Activated CD8-positive, alpha-beta T cell treated with anti-CD3 and anti-CD28 coated beads for 36 hours (primary cell): ENCODE measurements around the gene PAWR. TPM values are rescaled to one million over a fixed set of nuclear protein-coding genes. Genes with fewer than 3 reads are reported as not detected.

ENCODE experiments used
- ATAC-seq: fragments of 200-7000 bp; cut with Tn5 transposase; one replicate; pipeline ENCODE4 v1.10.0; 2021; ENCODE audit warnings: mild to moderate bottlenecking, moderate library complexity
- CTCF ChIA-PET: fragments of 350-600 bp; sonication (Branson Sonifier 250); formaldehyde crosslinking; loops from one replicate; lab custom pipeline; 2021; ENCODE audit warnings: antibody characterized with exemption; lab: Charles Lee
- POLR2A ChIA-PET: fragments of 350-600 bp; sonication (Branson Sonifier 250); formaldehyde crosslinking; loops from one replicate; lab custom pipeline; 2021; ENCODE audit warnings: antibody characterized with exemption; lab: Charles Lee
- DNase-seq: peaks from one replicate; pipeline ENCODE4 v3.0.0-alpha.2; 2020
- H3K27ac Mint-ChIP-seq: one replicate; pipeline ENCODE4 v1.8.0; 2021; ENCODE audit warnings: mild to moderate bottlenecking, mixed read lengths
- H3K27me3 Mint-ChIP-seq: one replicate; pipeline ENCODE4 v1.8.0; 2021; ENCODE audit warnings: mixed read lengths
- H3K36me3 Mint-ChIP-seq: one replicate; pipeline ENCODE4 v1.8.0; 2021; ENCODE audit warnings: low read depth, mixed read lengths
- H3K4me1 Mint-ChIP-seq: one replicate; pipeline ENCODE4 v1.8.0; 2021; ENCODE audit warnings: low read depth, mixed read lengths
- H3K4me3 Mint-ChIP-seq: one replicate; pipeline ENCODE4 v1.8.0; 2021; ENCODE audit warnings: mild to moderate bottlenecking, moderate library complexity, mixed read lengths
- H3K9me3 Mint-ChIP-seq: one replicate; pipeline ENCODE4 v1.8.0; 2021; ENCODE audit warnings: mixed read lengths
- CTCF ChIP-seq: fragments of 200-600 bp; IDR thresholded peaks from one replicate; pipeline ENCODE4 v1.8.0; 2022; ENCODE audit warnings: antibody characterized with exemption, mild to moderate bottlenecking
- intact Hi-C: fragments of 100-400 bp; cut with micrococcal nuclease; formaldehyde crosslinking; loops from one replicate; pipeline ENCODE4 v1.10.0; 2022
- total RNA-seq, 2 experiments: library from RNA; stranded (reverse); gene quantifications; one replicate each; pipeline ENCODE4 v1.2.3, GENCODE V29; 2021

PAWR gene
- total RNA-seq, 2 experiments from 2014 or later = 5.5 to 5.8 TPM

- Mint-ChIP-seq H3K36me3 (no peaks in the 10 kb centered on the region), H3K27me3 (no peaks in the 10 kb centered on the region), H3K27ac (no peak overlapping the region), H3K9me3 (no peaks in the 10 kb centered on the region), H3K4me3 (no peak overlapping the region), H3K4me1 (no peaks in the 10 kb centered on the region)
- DNase-seq (no peak), ATAC-seq (no peak)
- CTCF ChIA-PET = no interaction called here
- intact Hi-C loops = no loop called here
- no peak for TF ChIP-seq CTCF
- POLR2A ChIA-PET = no interaction called here
These were observed 130.4 kb downstream of the PAWR start for GRCh38 chr12:79560225-79560889.

- CTCF ChIA-PET = no interaction called here
- Mint-ChIP-seq H3K4me1 (no peaks in the 10 kb centered on the region), H3K36me3 (no peaks in the 10 kb centered on the region), H3K27me3 (no peaks in the 10 kb centered on the region), H3K4me3 (no peak overlapping the region), H3K27ac (no peak overlapping the region), H3K9me3 (no peaks in the 10 kb centered on the region)
- POLR2A ChIA-PET = no interaction called here
- no peak for TF ChIP-seq CTCF
- ATAC-seq (no peak), DNase-seq (no peak)
- intact Hi-C loops = no loop called here
These were observed 131.2 kb downstream of the PAWR start for GRCh38 chr12:79559591-79559990.

GRCh38 chr12:79558924-79559469 is 131.8 kb downstream of the PAWR start:
- no peak for ATAC-seq
- intact Hi-C loops = no loop called here
- TF ChIP-seq CTCF = no peak
- DNase-seq = no peak
- no peak overlapping the region for H3K4me3 Mint-ChIP-seq
- H3K27ac Mint-ChIP-seq = no peak overlapping the region
- no peaks in the 10 kb centered on the region for H3K27me3 Mint-ChIP-seq
- ChIA-PET CTCF (no interaction called here), POLR2A (no interaction called here)
- no peaks in the 10 kb centered on the region for H3K36me3 Mint-ChIP-seq
- no peaks in the 10 kb centered on the region for H3K4me1 Mint-ChIP-seq
- no peaks in the 10 kb centered on the region for H3K9me3 Mint-ChIP-seq

- ATAC-seq = no peak
These were observed 133.0 kb downstream of the PAWR start for GRCh38 chr12:79557690-79558315.

More at GRCh38 chr12:79557690-79558315, 133.0 kb downstream of the PAWR start:
- intact Hi-C loops = no loop called here
- POLR2A ChIA-PET = no interaction called here
- no peak for DNase-seq
- Mint-ChIP-seq H3K4me3 (no peak overlapping the region), H3K36me3 (no peaks in the 10 kb centered on the region), H3K27me3 (no peaks in the 10 kb centered on the region), H3K27ac (no peak overlapping the region), H3K4me1 (no peaks in the 10 kb centered on the region), H3K9me3 (no peaks in the 10 kb centered on the region)
- TF ChIP-seq CTCF = no peak
- CTCF ChIA-PET = no interaction called here
